Tibial nerve (tissue), 3 donors: Measurements from ENCODE around the gene DNAJB9.
"Not testable (repeated sequence)": the region's sequence is repeated elsewhere in the genome, so short reads cannot be mapped to it uniquely, and the experiment has no call there.

Experiments
- EP300 ChIP-seq, 2 donors: sonication (generic); formaldehyde crosslinking; IDR thresholded peaks; one replicate each; pipeline ENCODE4 v1.6.1; 2017; ENCODE audit warnings: antibody characterized with exemption in 2 of 2, mild to moderate bottlenecking in 1 of 2
- POLR2A ChIP-seq, 2 donors: fragments of 450-650 bp; IDR thresholded peaks; one replicate each; pipeline ENCODE4 v1.6.1; 2017; ENCODE audit warnings: antibody characterized with exemption in 2 of 2, mild to moderate bottlenecking in 2 of 2, moderate library complexity in 2 of 2

DNA sequence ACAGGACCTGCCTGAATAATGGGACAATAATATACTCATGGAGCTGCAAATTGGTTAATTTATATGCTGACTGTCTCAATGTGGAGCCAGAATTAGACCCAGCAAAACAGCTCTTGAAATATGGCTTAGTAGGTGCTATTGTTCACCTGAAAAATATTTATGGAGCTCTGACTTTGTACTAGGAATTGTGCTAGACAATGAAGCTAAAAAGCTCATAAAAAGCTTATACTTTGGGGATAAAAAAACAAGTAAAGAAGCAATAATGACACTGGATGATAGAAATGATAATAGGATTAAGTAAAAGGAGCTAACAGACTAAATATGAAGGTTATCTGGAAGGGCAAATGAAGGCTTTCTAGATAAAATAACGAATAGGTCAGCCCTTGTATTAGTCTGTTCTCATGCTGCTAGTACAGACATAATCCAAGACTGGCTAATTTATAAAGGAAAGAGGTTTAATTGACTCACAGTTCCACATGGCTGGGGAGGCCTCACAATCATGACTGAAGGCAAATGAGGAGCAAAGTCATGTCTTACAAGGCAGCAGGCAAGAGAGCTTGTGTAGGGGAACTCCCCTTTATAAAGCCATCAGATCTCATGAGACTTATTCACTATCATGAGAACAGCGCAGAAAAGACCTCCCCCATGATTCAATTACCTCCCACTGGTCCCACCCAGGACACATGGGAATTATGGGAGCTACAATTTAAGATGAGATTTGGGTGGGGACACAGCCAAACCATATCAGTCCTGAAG lies 21.4 kb upstream of the DNAJB9 start:
- TF ChIP-seq EP300, POLR2A (IDR thresholded peaks at IDR 0.05): not testable (repeated sequence)
